Right lobe of liver (tissue), 6 donors: ENCODE measurements around the gene JAKMIP1. TPM values are rescaled to one million over a fixed set of nuclear protein-coding genes. Genes with fewer than 3 reads are reported as not detected.

Experiments used
- ATAC-seq, 4 donors: fragments of 200-7000 bp; cut with Tn5 transposase; one replicate each; pipeline ENCODE4 v1.9.1; 2020; ENCODE audit warnings: mild to moderate bottlenecking in 4 of 4, moderate library complexity in 4 of 4
- DNase-seq, 3 donors: peaks; one replicate each; pipeline ENCODE4 v3.0.0-alpha.2; 2020
- H3K27ac ChIP-seq, 3 donors: fragments of 200-600 bp; one replicate each; pipeline ENCODE4 v1.8.0; 2022
- H3K27me3 ChIP-seq, 2 donors: fragments of 200-600 bp; one replicate each; pipeline ENCODE4 v1.8.0; 2022
- H3K36me3 ChIP-seq, 4 donors: fragments of 200-600 bp; sonication (generic) in 1 of 4; one replicate each; pipeline versions ENCODE4 v1.5.1 to v1.8.0; 2017 to 2022; ENCODE audit warnings: control low read depth in 1 of 4
- H3K4me1 ChIP-seq, 4 donors: fragments of 200-600 bp; sonication (generic) in 1 of 4; one replicate each; pipeline versions ENCODE4 v1.5.1 to v1.8.0; 2017 to 2022; ENCODE audit warnings: control low read depth in 1 of 4
- H3K4me3 ChIP-seq, 3 donors: fragments of 200-600 bp; one replicate each; pipeline ENCODE4 v1.8.0; 2022
- H3K9me3 ChIP-seq, 4 donors: fragments of 200-600 bp; sonication (generic) in 1 of 4; one replicate each; pipeline versions ENCODE4 v1.5.1 to v1.8.0; 2017 to 2022; ENCODE audit warnings: control low read depth in 1 of 4
- CTCF ChIP-seq, 4 donors: fragments of 200-600 bp in 3 of 4; fragments of 450-650 bp in 1 of 4; IDR thresholded peaks; one replicate each; pipeline versions ENCODE4 v1.5.1 to v1.8.0; 2016 to 2022; ENCODE audit warnings: antibody characterized with exemption in 4 of 4, mild to moderate bottlenecking in 2 of 4
- POLR2A ChIP-seq: fragments of 450-650 bp; IDR thresholded peaks from one replicate; pipeline ENCODE4 v1.6.1; 2017; ENCODE audit warnings: antibody characterized with exemption, mild to moderate bottlenecking
- WGBS: methylation state at CpG from one replicate; pipeline ENCODE4 v1.1.6; 2018; ENCODE audit warnings: low coverage, low lambda C conversion rate; ENCODE audit not compliant: insufficient coverage; ENCODE audit errors: missing lambda C conversion rate; 5-methylcytosine and 5-hydroxymethylcytosine counted together
- intact Hi-C, 2 donors: fragments of 100-400 bp; cut with DNase I; formaldehyde crosslinking; loops; one replicate each; pipeline versions ENCODE4 v1.11.2 to v1.14.1; 2022
- total RNA-seq, 6 experiments: library from RNA; depleted of rRNA in 2 of 6; stranded (reverse); fragments of >200 nt in 2 of 6; fragmentation: NEBNext Ultra II Directional in 3 of 6; extraction: Animal tissue kit (Norgen Biotek cat#: 25700) in 3 of 6; gene quantifications; one replicate each; pipeline versions ENCODE4 v1.1.0 to v1.2.4, GENCODE V29; 2016 to 2023
- donor health status: DM: no; HTN: yes; CAD: no.
- donor health status: DM: no; HTN: no; CAD: no.
- donor health status: DM: no; HTN: no; CAD: no.
- donor health status: DM: no; HTN: yes; CAD: no.
- donor health status: DM: no; HTN: yes; CAD: no.

Gene JAKMIP1
- total RNA-seq, 6 experiments from 2014 or later: 0.12 TPM; not detected in 5

- no peak overlapping the region for H3K27ac ChIP-seq
- ATAC-seq: no peak
- no peaks in the 10 kb centered on the region for H3K4me1 ChIP-seq
- no peak for DNase-seq
- WGBS: 28% methylated on average over 8 of the region's 8 CpGs
- no peaks in the 10 kb centered on the region for H3K27me3 ChIP-seq
- intact Hi-C loops: no loop called here
- no peaks in the 10 kb centered on the region for H3K9me3 ChIP-seq
- no peak overlapping the region for H3K4me3 ChIP-seq
- no peaks in the 10 kb centered on the region for H3K36me3 ChIP-seq
- TF ChIP-seq POLR2A: no peak
- no peak for TF ChIP-seq CTCF (IDR thresholded peaks at IDR 0.05)
Observed at GRCh38 chr4:6095023-6095752, 105.2 kb downstream of the JAKMIP1 start.

GRCh38 chr4:6093671-6094070 is 106.7 kb downstream of the JAKMIP1 start:
- no peaks in the 10 kb centered on the region for H3K36me3 ChIP-seq
- TF ChIP-seq POLR2A (no peak), CTCF (IDR thresholded peaks at IDR 0.05) (no peak)
- 83% methylated on average over 1 of the region's 6 CpGs for WGBS
- no peak overlapping the region for H3K4me3 ChIP-seq
- ATAC-seq (peak in 1 of 4 donors; percentile 19), DNase-seq (no peak)
- no peak overlapping the region for H3K27ac ChIP-seq
- H3K4me1 ChIP-seq: no peaks in the 10 kb centered on the region
- no peaks in the 10 kb centered on the region for H3K9me3 ChIP-seq
- no peaks in the 10 kb centered on the region for H3K27me3 ChIP-seq
- intact Hi-C loops: no loop called here

- DNase-seq: no peak
- Histone ChIP-seq H3K27me3 (no peaks in the 10 kb centered on the region), H3K27ac (no peak overlapping the region), H3K9me3 (no peaks in the 10 kb centered on the region), H3K4me3 (no peak overlapping the region), H3K36me3 (no peaks in the 10 kb centered on the region), H3K4me1 (peaks cover 0 to 1% (median 0%) of the 10 kb centered on the region in 4 donors)
- intact Hi-C loops: no loop called here
- WGBS: 57% methylated on average over 3 of the region's 3 CpGs
- no peak for TF ChIP-seq CTCF (IDR thresholded peaks at IDR 0.05)
- TF ChIP-seq POLR2A: no peak
- no peak for ATAC-seq
Observed at GRCh38 chr4:6092971-6093370, 107.4 kb downstream of the JAKMIP1 start.

- Histone ChIP-seq H3K36me3 (no peaks in the 10 kb centered on the region), H3K9me3 (no peaks in the 10 kb centered on the region), H3K27me3 (no peaks in the 10 kb centered on the region), H3K4me1 (peaks cover 0 to 3% (median 0%) of the 10 kb centered on the region in 4 donors), H3K27ac (no peak overlapping the region), H3K4me3 (no peak overlapping the region)
- intact Hi-C loops: no loop called here
- no peak for ATAC-seq
- 37% methylated on average over 7 of the region's 7 CpGs for WGBS
- TF ChIP-seq POLR2A (no peak), CTCF (IDR thresholded peaks at IDR 0.05) (no peak)
- DNase-seq: no peak
Observed at GRCh38 chr4:6092131-6092530, 108.2 kb downstream of the JAKMIP1 start.
